Coronary artery (tissue), 2 donors: ENCODE measurements around the gene SGSH.

Source experiments
- DNase-seq: peaks from one replicate; pipeline ENCODE4 v3.0.0-alpha.2; 2017; ENCODE audit warnings: low spot score
- H3K27ac ChIP-seq, 2 donors: fragments of 200-600 bp; sonication (generic); one replicate each; pipeline ENCODE4 v1.5.1; 2016 to 2019
- H3K4me3 ChIP-seq: fragments of 200-600 bp; sonication (generic); 2 replicates; pipeline ENCODE4 v1.5.1; 2016; ENCODE audit warnings: mild to moderate bottlenecking, moderate library complexity
- TF ChIP-seq, protein P1 (sequence below): fragments of 200-600 bp; sonication (generic); IDR thresholded peaks from one replicate; pipeline ENCODE4 v1.5.1; 2019; ENCODE audit warnings: antibody characterized with exemption

SGSH gene

GRCh38 chr17:80214878-80215210 lies 5.3 kb downstream of the SGSH start:
- TF ChIP-seq, protein P1, sequence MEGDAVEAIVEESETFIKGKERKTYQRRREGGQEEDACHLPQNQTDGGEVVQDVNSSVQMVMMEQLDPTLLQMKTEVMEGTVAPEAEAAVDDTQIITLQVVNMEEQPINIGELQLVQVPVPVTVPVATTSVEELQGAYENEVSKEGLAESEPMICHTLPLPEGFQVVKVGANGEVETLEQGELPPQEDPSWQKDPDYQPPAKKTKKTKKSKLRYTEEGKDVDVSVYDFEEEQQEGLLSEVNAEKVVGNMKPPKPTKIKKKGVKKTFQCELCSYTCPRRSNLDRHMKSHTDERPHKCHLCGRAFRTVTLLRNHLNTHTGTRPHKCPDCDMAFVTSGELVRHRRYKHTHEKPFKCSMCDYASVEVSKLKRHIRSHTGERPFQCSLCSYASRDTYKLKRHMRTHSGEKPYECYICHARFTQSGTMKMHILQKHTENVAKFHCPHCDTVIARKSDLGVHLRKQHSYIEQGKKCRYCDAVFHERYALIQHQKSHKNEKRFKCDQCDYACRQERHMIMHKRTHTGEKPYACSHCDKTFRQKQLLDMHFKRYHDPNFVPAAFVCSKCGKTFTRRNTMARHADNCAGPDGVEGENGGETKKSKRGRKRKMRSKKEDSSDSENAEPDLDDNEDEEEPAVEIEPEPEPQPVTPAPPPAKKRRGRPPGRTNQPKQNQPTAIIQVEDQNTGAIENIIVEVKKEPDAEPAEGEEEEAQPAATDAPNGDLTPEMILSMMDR, result no peak
- Histone ChIP-seq H3K27ac (no peak overlapping the region), H3K4me3 (no peak overlapping the region)
- DNase-seq, result no peak

- TF ChIP-seq, protein P1, result no peak
- no peak overlapping the region for H3K4me3 ChIP-seq
- H3K27ac ChIP-seq, result no peak overlapping the region
- no peak for DNase-seq
Measured at GRCh38 chr17:80214012-80214877, 5.9 kb downstream of the SGSH start.

DNA sequence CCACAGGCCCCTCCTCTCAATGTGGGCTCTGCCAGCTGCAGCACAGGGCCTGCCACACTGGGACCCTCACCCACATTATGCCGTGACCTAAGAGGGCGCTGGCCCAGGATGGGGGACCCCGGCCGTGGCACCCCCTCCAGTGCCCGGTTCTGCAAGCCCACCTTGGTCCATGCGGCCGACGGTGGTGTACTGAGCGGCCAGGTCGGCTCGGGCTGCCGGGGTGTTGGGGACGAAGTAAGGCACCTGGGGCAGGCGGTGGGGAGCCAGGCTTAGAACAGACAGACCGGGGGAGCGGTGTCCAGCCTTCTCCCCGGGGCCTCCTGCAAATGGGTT lies 6.5 kb downstream of the SGSH start:
- no peak overlapping the region for H3K4me3 ChIP-seq
- H3K27ac ChIP-seq, result no peak overlapping the region
- TF ChIP-seq, protein P1, result no peak
- no peak for DNase-seq

DNA sequence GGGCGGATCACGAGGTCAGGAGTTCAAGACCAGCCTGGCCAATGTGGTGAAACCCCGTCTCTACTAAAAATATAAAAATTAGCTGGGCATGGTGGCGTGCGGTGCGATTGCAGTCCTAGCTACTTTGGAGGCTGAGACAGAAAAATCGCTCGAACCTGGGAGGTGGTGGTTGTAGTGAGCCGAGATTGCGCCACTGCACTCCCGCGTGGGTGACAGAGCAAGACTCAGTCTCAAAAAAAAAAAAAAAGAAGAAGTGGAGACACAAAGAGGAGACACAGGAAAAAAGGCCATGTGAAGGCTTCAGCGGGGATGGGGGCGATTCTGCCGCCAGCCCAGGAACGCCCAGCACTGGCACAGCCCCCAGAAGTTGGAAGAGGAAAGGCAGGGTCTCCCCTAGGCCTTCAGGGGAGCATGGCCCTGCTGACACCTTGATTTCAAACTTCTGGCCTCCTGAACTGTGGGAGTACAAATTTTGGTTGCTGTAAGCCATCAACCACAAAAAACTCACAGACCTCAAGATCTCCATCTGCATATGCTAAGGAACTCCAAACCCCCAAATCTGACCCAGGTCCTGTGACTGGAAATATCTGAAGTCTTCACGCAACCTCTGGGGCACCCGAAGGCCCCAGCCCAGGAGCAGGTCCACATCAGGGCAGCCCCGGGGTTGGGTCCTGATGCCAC lies 7.0 kb downstream of the SGSH start:
- H3K4me3 ChIP-seq, result no peak overlapping the region
- TF ChIP-seq, protein P1, result no peak
- no peak for DNase-seq
- H3K27ac ChIP-seq, result no peak overlapping the region

DNA sequence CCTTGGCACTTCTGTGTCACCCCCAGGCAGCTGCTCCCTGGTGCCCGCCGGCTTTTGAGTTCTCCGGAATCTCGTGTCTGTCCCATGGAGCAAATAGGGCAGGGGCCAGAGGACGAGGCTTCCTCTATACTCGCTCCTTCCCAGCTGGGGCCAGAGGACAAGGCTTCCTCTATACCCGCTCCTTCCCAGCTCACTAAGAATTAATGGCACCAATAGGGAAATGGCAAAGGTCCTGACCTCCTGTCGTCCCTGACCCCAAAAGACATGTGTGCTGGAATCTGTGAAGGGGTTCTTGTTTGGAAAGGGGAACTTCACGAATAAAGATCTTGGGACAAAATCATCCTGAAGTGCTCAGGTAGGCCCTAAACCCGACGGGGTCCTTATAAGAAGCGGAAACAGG lies 7.6 kb downstream of the SGSH start:
- TF ChIP-seq, protein P1, result no peak
- no peak overlapping the region for H3K4me3 ChIP-seq
- no peak for DNase-seq
- H3K27ac ChIP-seq, result no peak overlapping the region

- TF ChIP-seq, protein P1, result no peak
- no peak overlapping the region for H3K27ac ChIP-seq
- DNase-seq, result no peak
Measured at GRCh38 chr17:80212109-80212508, 8.0 kb downstream of the SGSH start.

More at GRCh38 chr17:80212109-80212508, 8.0 kb downstream of the SGSH start:
- no peak overlapping the region for H3K4me3 ChIP-seq
